ENCODE data around the gene DNAJC5.
A peak's percentile ranks its signal among the peaks of the same experiment; 100 is the strongest.
"Not testable (repeated sequence)": the region's sequence is repeated elsewhere in the genome, so short reads cannot be mapped to it uniquely, and the experiment has no call there.

Gene DNAJC5

GRCh38 chr20:63861981-63862901 lies 32.7 kb upstream of the DNAJC5 start:
- ATAC-seq = no peak

GRCh38 chr20:63863021-63863797 lies 31.7 kb upstream of the DNAJC5 start:
- no peak for ATAC-seq

DNA sequence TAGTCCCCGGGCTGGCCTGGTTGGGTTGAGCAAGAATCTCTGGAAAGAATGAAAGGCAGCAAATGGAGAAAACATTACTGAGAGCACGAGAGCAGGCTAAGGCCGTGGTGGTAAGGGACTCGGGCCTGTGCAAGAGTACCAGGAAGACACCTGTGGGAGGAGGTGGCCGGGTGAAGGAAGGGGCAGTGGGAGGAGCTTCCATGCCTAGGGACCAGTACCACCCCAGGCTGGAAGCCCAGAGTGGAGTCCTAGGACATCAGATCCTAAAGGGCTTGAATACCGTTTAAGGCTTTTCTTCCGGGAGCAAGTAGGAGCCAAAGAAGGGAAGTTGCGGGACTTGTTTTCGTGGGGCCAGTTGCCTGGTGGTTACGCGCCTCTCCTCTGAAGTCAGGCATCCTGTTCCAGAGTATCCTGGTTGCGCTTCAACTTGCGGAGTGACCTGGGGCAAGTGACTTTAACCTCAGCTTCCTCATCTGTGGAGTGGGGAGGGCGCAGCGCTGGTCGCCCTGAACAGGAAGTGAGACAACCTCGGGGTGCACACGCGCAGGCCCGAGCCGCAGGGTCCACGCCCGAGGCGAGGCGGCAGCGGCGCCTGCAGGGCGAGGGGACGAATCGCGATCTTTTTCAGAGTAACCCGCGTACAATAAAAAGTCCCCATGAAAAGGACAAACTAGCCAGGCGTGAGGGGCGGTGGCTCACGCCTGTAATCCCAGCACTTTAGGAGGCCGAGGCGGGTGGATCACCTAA lies 31.0 kb upstream of the DNAJC5 start:
- ATAC-seq = peak; percentile 70 to 71

GRCh38 chr20:63864545-63864977 lies 30.4 kb upstream of the DNAJC5 start:
- no peak for ATAC-seq

GRCh38 chr20:63864978-63865640 lies 29.8 kb upstream of the DNAJC5 start, which contains the start of gene TPD52L2:
TPD52L2 (plus strand) TSS chr20:63865270; CDS start chr20:63865366, 96 bp downstream.
- peak; percentile 88 to 90 for ATAC-seq

- ATAC-seq = not testable (repeated sequence)
These were observed 27.9 kb upstream of the DNAJC5 start for GRCh38 chr20:63867042-63867441.

DNA sequence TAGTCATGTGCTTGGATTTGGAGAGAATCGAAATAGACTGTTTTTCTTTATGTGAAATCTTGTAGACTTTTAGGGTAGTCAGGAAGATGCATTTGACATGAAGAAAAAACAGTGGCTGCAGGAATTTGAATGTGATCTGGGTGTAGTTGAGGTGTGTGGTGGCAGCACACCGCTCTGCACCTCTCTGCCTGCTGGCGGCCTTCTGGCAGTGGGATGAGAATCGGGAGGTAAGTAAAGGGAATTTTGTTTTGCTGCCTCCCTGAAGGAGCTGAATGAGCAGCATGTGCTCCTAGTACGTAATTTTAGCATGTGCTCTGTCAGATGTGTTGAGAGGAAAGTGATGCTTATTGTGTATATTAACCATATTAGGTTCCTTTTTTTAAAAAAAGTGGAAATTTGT lies 26.7 kb upstream of the DNAJC5 start:
- no peak for ATAC-seq

DNA sequence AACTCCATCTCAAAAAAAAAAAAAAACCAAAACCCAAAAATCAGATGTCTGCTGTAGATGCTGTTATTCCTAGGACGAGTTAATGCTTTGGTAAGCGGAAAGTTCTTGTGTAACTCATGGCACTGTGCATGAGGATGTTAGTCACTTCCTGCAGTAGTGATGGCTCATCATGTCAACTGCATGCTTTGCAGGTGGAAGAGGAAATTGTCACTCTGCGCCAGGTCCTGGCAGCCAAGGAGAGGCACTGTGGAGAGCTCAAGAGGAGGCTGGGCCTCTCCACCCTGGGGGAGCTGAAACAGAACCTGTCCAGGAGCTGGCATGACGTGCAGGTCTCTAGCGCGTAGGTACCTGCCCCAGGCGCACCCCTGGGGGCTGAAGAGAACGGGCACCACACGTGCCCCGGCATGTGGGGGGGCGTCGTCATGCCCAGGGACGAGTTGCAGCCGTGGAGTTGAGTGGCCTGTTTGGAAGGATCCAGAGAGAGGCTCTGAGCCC lies 21.4 kb upstream of the DNAJC5 start:
- peak; percentile 96 to 98 for ATAC-seq

- not testable (repeated sequence) for ATAC-seq
These were observed 20.7 kb upstream of the DNAJC5 start for GRCh38 chr20:63874241-63874640.

- ATAC-seq = no peak
These were observed 18.4 kb upstream of the DNAJC5 start for GRCh38 chr20:63876489-63877036.

- no peak for ATAC-seq
These were observed 17.0 kb upstream of the DNAJC5 start for GRCh38 chr20:63877755-63878470.

GRCh38 chr20:63878899-63879663 lies 15.8 kb upstream of the DNAJC5 start:
- no peak for ATAC-seq

DNA sequence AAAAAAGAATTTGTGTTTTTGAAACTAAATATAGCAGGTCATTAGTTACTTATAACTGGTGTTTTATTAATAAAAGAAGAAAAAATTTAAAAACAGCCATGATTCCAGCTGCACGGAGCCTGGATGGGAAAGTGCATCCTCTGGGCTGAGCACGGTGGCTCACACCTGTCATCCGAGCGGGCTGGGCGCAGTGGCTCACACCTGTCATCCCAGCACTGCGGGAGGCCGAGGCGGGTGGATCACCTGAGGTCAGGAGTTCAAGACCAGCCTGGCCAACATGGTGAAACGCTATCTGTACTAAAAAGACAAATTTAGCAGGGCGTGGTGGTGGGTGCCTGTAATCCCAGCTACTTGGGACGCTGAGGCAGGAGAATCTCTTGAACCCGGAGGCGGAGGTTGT lies 14.0 kb upstream of the DNAJC5 start:
- ATAC-seq = not testable (repeated sequence)

DNA sequence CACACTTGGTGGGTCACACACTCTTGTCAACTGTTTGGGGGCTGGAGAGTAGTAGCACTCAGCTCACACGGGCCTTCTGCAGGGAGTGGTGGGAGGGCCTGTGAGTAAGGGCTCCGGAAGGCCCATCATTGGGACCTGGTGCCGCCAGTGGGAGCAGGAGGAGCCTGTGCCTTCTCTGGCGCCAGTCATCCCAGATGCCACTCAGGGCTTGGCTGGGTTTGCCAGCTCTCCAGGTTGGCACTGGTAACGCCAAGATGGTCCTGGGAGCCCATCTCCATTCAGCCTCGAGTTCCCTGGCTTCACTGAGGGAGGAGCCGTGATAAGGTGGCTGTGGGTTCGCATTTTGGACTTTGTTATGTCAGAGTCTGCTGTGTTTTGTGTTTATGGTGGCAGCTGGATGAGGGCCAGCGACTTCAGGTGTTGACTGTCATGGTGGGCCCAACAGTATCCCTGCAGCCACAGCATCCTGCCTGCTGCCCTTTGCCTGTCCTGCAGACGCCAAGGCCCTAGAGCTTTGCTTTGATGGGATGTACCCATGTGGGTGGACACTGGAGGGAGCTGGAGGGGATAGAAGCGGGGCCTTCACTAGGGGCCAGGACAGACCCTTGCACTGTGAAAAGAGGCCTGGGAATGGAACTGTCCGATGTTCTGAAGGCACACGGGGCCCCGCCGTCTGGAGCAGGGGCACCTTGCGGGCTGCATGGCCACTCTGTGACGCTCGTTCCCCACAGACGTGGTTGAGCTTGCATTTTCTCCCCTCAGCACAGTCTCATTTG lies 13.3 kb upstream of the DNAJC5 start:
- no peak for ATAC-seq

DNA sequence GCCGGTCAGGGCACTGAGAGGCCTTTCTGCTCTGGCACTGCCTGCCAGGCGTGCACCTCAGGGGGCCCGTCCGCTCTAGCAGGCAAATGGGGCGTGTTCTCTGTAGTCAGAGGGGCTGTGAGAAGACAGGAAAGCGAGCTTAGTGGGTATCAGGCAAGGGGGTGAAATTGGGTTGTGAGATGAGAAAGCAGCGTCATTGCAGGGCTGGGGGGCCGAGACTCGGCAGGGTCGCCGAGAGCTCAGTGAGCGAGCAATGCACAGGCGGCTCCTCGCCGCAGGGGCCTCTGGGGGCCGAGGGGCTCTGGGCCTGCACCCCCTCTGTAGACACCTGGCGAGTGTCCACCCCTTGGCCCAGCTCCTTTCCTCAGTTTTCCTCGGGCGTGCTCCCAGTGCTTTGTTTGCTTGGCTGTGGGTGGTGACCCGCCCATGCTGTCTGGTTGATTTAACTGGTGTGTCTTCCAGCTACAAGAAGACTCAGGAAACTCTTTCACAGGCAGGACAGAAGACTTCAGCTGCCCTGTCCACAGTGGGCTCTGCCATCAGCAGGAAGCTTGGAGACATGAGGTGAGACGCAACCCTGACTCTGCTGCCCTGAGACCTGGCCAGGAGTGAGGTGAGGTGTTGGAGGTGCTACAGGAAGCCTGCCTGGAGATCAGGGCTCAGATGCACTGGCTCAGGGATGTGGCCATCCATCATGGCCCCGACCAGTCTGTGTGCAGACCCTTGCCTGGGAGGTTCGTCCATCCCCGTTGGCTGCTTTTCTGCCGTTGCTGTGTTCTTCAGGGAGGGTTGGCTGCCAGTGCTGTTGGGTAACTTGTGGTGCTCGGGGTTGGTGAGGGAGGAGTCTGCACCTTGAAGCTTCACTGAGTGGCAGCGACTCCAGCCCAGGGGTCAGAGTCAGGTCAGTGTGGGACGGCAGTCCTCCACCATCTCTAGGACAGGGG lies 12.4 kb upstream of the DNAJC5 start:
- no peak for ATAC-seq

DNA sequence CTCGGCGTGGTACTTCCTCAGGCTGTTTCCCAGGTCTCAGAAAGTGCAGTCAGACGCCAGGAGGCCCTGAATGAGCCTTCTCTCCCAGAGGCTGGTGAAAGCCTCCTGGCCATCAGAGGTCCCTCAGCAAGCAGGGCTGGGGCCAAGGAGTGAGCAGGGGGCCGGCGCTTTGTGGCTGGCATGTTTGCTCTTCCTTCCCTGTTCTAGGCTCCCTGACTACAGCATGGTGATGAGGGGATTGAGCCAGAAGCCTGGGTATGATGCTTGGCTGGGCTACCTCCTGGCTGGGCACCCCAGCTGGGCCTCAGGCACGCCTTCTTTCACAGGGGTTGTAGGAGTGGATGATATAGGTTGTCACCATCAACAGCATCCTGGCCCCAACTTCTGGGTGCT lies 11.7 kb upstream of the DNAJC5 start:
- ATAC-seq = no peak

DNA sequence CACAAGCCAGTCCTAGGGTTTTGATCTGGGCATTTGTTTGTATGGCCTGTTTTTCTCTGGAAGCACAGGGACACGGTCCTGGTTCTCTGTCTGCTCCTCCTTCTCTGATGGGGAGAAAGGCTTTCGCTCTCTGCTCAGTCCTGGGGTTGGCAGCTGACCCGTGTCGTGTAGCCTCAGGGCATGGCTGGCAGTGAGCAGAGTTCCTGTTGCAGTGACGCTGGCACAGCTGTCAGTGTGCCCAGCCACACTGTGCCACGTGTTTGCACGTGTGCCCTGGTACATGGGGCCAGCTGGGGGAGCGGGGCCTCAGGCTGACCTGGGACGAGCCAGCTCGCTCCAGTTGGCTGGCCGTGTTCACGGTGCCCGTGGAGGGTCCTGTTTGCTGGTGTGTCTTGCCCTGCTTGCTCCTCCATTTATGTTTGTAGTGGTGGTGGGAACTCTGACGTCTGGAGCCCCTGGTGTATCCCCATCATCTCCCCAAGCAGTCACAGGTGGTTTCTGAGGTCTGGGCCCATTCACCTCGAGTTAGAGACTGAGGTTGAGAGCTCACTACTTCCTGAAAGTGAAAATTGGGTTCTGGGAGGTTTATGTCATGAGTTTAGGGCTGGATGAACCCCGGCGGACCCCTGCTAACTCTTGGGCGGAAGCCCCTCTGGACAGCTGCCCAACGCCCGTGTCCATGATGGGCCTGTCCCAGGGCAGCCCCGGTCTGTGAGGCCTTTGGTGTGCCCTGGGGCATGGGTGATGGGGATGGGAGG lies 10.2 kb upstream of the DNAJC5 start:
- no peak for ATAC-seq

Data from activated CD4-positive, CD25-positive, alpha-beta regulatory T cell treated with anti-CD3 and anti-CD28 coated beads, Interleukin-2, amount 50 U/mL, for 24 hours (primary cell).